ENCODE results near the gene AIMP2. TPM values are rescaled to one million over a fixed set of nuclear protein-coding genes. Genes with fewer than 3 reads are reported as not detected.

Gene AIMP2
- total RNA-seq, 1 donor from 2014 or later, result 84.9 TPM

- H3K36me3 ChIP-seq (ENCODE audit: control insufficient read depth, insufficient read depth, low read length), result no peaks in the 10 kb centered on the region
- no peak for DNase-seq (ENCODE audit: low read depth)
- TF ChIP-seq, protein P1, sequence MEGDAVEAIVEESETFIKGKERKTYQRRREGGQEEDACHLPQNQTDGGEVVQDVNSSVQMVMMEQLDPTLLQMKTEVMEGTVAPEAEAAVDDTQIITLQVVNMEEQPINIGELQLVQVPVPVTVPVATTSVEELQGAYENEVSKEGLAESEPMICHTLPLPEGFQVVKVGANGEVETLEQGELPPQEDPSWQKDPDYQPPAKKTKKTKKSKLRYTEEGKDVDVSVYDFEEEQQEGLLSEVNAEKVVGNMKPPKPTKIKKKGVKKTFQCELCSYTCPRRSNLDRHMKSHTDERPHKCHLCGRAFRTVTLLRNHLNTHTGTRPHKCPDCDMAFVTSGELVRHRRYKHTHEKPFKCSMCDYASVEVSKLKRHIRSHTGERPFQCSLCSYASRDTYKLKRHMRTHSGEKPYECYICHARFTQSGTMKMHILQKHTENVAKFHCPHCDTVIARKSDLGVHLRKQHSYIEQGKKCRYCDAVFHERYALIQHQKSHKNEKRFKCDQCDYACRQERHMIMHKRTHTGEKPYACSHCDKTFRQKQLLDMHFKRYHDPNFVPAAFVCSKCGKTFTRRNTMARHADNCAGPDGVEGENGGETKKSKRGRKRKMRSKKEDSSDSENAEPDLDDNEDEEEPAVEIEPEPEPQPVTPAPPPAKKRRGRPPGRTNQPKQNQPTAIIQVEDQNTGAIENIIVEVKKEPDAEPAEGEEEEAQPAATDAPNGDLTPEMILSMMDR (IDR thresholded peaks at IDR 0.05; ENCODE audit: insufficient read depth, low read length, poor library complexity, severe bottlenecking), result no peak
- no peak overlapping the region for H3K4me3 ChIP-seq (ENCODE audit: low read depth, low read length)
- H3K27me3 ChIP-seq (ENCODE audit: control insufficient read depth, insufficient read depth, low read length), result no peaks in the 10 kb centered on the region
These were observed 7.5 kb downstream of the AIMP2 start for GRCh38 chr7:6016653-6016966.

DNA sequence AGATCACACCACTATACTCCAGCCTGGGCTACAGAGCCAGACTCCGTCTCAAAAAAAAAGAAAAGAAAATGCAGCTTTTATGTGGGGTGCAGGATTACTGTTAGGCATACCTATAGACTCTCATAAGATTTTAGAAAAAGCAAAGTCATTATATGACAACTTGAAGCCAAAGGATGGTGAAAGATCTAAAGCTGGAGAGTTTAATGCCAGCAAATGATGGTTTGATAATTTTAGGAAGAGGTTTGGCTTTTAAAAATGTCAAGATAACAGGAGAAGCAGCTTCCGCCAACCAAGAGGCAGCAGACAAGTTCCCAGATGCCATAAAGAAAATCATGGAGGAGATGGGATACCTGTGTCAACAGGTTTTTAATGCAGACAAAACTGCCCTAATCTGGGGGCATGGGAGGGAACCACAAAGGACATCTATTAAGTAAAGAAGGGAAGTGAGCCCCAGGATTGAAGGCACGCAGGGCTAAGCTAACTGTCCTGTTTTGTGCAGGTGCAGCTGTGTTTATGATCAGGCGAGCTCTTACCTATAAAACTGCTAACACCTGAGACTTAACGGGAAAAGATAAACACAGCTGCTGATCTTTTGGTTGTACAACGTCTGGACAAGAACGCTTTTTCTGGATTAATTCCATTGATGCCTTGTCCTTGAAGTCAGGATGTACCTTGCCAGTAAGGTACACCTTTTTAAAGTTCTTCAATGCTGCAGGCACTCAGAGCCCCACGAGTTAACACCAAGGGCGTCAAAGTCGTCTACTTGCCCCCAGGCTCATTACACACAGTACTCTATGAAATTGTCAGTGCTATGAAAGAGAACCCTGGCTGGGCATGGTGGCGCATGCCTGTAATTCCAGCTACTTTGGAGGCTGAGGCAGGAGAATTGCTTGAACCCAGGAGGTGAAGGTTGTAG is 11.6 kb downstream of the AIMP2 start:
- peaks cover 3% of the 10 kb centered on the region for H3K36me3 ChIP-seq (ENCODE audit: control insufficient read depth, insufficient read depth, low read length)

DNA sequence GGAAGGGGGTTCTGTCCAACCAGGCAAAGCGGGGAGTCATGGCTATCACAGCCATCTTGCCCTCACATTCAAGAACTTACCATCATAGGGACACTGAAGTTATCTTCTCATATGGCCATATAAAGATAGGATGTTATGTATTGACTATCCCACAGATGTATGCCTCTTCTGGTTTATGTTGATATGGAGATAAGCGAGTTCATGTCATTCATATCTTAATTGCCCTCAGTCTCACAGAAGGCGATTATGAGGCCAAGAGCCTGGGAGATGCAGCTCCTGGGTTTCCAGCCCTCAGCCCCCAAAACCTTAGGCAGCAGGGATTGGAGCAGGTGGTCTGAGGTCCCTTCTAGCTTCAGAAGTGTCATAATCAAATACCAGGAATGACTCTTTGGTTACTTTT is 13.6 kb downstream of the AIMP2 start:
- no peak for DNase-seq (ENCODE audit: low read depth)
- no peak overlapping the region for H3K4me3 ChIP-seq (ENCODE audit: low read depth, low read length)
- TF ChIP-seq, protein P1 (IDR thresholded peaks at IDR 0.05; ENCODE audit: insufficient read depth, low read length, poor library complexity, severe bottlenecking), result no peak
- H3K36me3 ChIP-seq (ENCODE audit: control insufficient read depth, insufficient read depth, low read length), result peaks cover 10% of the 10 kb centered on the region
- no peaks in the 10 kb centered on the region for H3K27me3 ChIP-seq (ENCODE audit: control insufficient read depth, insufficient read depth, low read length)

More for the DNA sequence above, 11.6 kb downstream of the AIMP2 start:
- Histone ChIP-seq H3K27me3 (ENCODE audit: control insufficient read depth, insufficient read depth, low read length) (no peaks in the 10 kb centered on the region), H3K4me3 (ENCODE audit: low read depth, low read length) (no peak overlapping the region)
- TF ChIP-seq, protein P1 (IDR thresholded peaks at IDR 0.05; ENCODE audit: insufficient read depth, low read length, poor library complexity, severe bottlenecking), result no peak
- no peak for DNase-seq (ENCODE audit: low read depth)

DNA sequence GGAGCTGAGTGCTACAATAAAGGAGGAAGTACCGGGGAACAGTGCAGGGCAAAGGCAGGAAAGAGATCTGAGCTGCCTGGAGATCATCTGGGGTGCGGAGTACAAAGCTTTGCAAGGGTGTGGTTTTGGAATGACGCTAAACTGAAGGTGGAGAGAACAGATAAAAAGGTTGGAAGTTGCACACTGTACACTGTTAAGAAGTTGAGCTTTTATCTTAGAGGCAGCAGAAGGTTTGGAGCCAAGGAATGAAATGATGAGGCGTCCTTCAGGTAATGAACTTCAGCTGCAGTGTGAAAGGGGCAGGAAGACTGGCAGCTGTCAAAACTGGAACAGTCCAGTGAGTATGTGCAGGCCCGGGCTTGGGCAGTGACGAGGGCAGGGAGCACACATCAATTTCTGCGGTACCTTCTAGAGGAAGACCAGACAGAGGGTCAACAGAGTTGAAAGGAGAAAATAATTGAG is 14.9 kb downstream of the AIMP2 start:
- Histone ChIP-seq H3K4me3 (ENCODE audit: low read depth, low read length) (no peak overlapping the region), H3K27me3 (ENCODE audit: control insufficient read depth, insufficient read depth, low read length) (no peaks in the 10 kb centered on the region), H3K36me3 (ENCODE audit: control insufficient read depth, insufficient read depth, low read length) (peaks cover 10% of the 10 kb centered on the region)
- TF ChIP-seq, protein P1 (IDR thresholded peaks at IDR 0.05; ENCODE audit: insufficient read depth, low read length, poor library complexity, severe bottlenecking), result no peak
- no peak for DNase-seq (ENCODE audit: low read depth)

DNA sequence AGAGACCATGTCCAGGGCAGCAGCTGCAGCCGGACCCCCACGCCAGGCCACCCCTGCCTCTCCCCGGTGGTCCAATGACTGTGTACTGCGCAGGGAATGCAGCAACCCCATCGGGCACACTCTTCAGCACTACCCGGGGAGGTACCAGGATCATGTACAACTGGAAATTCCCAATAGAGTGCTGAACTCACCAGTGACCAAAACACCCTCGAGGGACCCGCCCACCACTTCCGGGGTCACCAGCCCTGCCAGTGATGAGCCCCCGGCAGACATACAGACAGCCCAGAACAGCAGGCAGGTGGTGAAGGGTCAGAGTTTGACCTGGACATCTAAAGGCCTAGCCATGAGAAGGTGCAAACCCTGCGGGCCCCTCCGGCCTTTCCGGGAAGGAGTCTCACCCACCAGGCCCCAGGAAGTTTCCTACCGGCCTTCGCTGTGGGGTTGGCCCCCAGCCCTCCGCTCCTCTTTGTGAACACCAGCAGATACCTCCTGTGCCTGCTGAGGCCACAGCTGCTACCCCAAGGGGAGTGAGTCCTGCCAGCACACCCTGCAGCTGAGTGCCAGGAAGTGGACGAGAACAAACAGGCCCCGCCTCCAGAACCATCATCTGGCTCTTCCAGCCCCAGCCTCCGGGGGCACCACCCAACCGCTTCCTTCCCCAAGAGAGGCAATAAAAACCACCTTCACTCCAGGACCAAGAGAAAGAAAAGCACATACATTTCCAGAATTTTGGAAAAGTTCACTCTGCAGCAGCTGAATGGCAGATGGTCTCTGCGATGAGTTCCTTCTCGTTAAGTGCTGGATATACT is 17.1 kb downstream of the AIMP2 start:
- TF ChIP-seq, protein P1 (IDR thresholded peaks at IDR 0.05; ENCODE audit: insufficient read depth, low read length, poor library complexity, severe bottlenecking), result peak; percentile 34
- no peak for DNase-seq (ENCODE audit: low read depth)
- H3K4me3 ChIP-seq (ENCODE audit: low read depth, low read length), result no peak overlapping the region
- no peaks in the 10 kb centered on the region for H3K27me3 ChIP-seq (ENCODE audit: control insufficient read depth, insufficient read depth, low read length)
- peaks cover 11% of the 10 kb centered on the region for H3K36me3 ChIP-seq (ENCODE audit: control insufficient read depth, insufficient read depth, low read length)

Measured in kidney epithelial cell (primary cell).